ENCODE results near the gene KRTAP4-6.
A peak's percentile ranks its signal among the peaks of the same experiment; 100 is the strongest.
"Not testable (repeated sequence)": the region's sequence is repeated elsewhere in the genome, so short reads cannot be mapped to it uniquely, and the experiment has no call there.

The KRTAP4-6 gene

GRCh38 chr17:41147531-41148204 is 7.3 kb upstream of the KRTAP4-6 start:
- TF ChIP-seq CTCF (conservative IDR thresholded peaks at IDR 0.05; ENCODE audit: control insufficient read depth, insufficient read depth, low read depth, low read length): no peak
- H3K4me3 ChIP-seq (ENCODE audit: control insufficient read depth, low read depth, low read length): no peak overlapping the region
- no peak for DNase-seq (ENCODE audit: low read depth)

GRCh38 chr17:41145261-41145660 is 4.9 kb upstream of the KRTAP4-6 start:
- no peak for DNase-seq (ENCODE audit: low read depth)
- H3K4me3 ChIP-seq (ENCODE audit: control insufficient read depth, low read depth, low read length): no peak overlapping the region
- no peak for TF ChIP-seq CTCF (conservative IDR thresholded peaks at IDR 0.05; ENCODE audit: control insufficient read depth, insufficient read depth, low read depth, low read length)

GRCh38 chr17:41144846-41145245 is 4.5 kb upstream of the KRTAP4-6 start:
- H3K4me3 ChIP-seq (ENCODE audit: control insufficient read depth, low read depth, low read length): no peak overlapping the region
- DNase-seq (ENCODE audit: low read depth): no peak
- TF ChIP-seq CTCF (conservative IDR thresholded peaks at IDR 0.05; ENCODE audit: control insufficient read depth, insufficient read depth, low read depth, low read length): no peak

- H3K4me3 ChIP-seq (ENCODE audit: control insufficient read depth, low read depth, low read length): no peak overlapping the region
Measured at GRCh38 chr17:41141361-41141760, 1.0 kb upstream of the KRTAP4-6 start.

GRCh38 chr17:41139865-41140264 is 479 bp downstream of the KRTAP4-6 start:
- not testable (repeated sequence) for DNase-seq (ENCODE audit: low read depth); H3K4me3 ChIP-seq (ENCODE audit: control insufficient read depth, low read depth, low read length)

More at GRCh38 chr17:41141361-41141760, 1.0 kb upstream of the KRTAP4-6 start:
- TF ChIP-seq CTCF (conservative IDR thresholded peaks at IDR 0.05; ENCODE audit: control insufficient read depth, insufficient read depth, low read depth, low read length): no peak
- no peak for DNase-seq (ENCODE audit: low read depth)

- no peak for DNase-seq (ENCODE audit: low read depth)
- no peak for TF ChIP-seq CTCF (conservative IDR thresholded peaks at IDR 0.05; ENCODE audit: control insufficient read depth, insufficient read depth, low read depth, low read length)
- no peak overlapping the region for H3K4me3 ChIP-seq (ENCODE audit: control insufficient read depth, low read depth, low read length)
Measured at GRCh38 chr17:41133880-41134735, 6.2 kb downstream of the KRTAP4-6 start.

GRCh38 chr17:41131979-41132378 is 8.4 kb downstream of the KRTAP4-6 start:
- no peak overlapping the region for H3K4me3 ChIP-seq (ENCODE audit: control insufficient read depth, low read depth, low read length)
- TF ChIP-seq CTCF (conservative IDR thresholded peaks at IDR 0.05; ENCODE audit: control insufficient read depth, insufficient read depth, low read depth, low read length): no peak
- peak; percentile 19 for DNase-seq (ENCODE audit: low read depth)

Measured in fibroblast of mammary gland (primary cell).